ENCODE data around the gene EYA2.

DNA sequence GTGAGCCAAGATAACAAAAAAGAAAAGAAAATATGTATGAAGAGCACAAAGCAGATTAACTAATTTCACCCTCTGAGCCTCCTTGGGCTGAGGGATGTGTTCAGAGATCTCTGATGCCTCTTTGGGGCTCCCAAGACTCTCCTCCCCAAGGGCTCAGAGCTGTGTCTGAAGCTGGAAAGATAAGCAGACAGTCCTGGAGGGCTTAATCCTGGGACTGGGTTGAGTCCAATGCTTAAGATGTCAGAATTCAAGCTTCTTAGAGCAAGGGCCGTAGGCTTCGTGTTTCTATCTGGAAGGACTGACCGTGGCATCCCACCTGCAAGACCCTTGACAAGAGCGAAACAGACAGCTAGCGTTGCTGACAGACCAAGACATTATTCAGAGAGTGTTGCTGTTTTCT lies 232.9 kb downstream of the EYA2 start:
- TF ChIP-seq, protein P1, sequence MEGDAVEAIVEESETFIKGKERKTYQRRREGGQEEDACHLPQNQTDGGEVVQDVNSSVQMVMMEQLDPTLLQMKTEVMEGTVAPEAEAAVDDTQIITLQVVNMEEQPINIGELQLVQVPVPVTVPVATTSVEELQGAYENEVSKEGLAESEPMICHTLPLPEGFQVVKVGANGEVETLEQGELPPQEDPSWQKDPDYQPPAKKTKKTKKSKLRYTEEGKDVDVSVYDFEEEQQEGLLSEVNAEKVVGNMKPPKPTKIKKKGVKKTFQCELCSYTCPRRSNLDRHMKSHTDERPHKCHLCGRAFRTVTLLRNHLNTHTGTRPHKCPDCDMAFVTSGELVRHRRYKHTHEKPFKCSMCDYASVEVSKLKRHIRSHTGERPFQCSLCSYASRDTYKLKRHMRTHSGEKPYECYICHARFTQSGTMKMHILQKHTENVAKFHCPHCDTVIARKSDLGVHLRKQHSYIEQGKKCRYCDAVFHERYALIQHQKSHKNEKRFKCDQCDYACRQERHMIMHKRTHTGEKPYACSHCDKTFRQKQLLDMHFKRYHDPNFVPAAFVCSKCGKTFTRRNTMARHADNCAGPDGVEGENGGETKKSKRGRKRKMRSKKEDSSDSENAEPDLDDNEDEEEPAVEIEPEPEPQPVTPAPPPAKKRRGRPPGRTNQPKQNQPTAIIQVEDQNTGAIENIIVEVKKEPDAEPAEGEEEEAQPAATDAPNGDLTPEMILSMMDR (conservative IDR thresholded peaks at IDR 0.05): no peak
- TF ChIP-seq ZFX (IDR thresholded peaks at IDR 0.05): no peak

Measured in C4-2B (cell line).